Middle frontal gyrus (tissue), 1 donor: ENCODE data around the gene DIAPH2.
"Not testable (repeated sequence)": the region's sequence is repeated elsewhere in the genome, so short reads cannot be mapped to it uniquely, and the experiment has no call there.

Experiments used
- DNase-seq: peaks from one replicate; pipeline ENCODE4 v3.0.0-alpha.2; 2015; ENCODE audit warnings: low spot score; ENCODE audit errors: extremely low spot score

Gene DIAPH2

DNA sequence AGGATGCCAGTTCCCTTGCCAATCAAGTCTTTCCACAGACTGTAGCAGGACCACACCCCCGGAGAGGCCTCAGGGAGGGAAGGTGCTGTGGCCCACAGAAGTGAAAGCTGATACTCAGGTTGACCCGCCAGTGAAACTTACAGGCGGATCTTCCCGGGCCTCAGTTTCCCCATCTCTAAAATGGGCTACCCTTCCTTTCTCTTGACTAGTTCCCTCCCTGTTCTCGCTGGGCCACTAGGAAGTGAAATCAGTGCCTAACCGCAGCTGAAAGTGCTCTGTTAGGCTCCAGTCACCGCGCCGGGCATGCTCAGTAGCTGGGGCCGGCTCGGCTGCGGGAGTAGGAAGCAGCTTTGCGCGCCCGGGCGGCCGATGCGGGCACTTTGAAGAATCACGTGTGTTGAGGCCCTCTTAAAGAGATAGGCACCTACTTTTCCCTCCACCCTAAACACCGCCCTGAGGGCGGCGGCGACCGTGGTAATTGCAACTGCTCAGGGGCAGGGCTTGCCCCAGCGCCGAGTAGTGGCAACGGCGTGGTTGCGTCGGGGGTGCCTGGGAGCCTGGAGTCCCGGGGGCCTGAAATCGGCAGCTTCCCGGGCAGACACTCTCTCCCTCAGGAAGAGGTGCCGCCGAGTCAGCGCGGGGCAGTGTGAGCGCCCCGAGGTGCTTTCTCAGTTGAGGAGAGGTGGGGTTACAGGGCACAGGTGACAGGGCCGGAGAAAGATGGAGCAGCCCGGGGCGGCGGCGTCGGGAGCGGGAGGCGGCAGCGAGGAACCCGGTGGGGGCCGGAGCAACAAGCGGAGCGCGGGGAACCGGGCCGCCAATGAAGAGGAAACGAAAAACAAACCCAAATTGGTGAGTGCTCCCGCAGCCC is at the start of gene DIAPH2:
Gene DIAPH2, plus strand, starts transcription at position 504 of the 871 bp plus-strand sequence.
- peak; percentile 28 for DNase-seq

GRCh38 chrX:96650023-96650422 is 34.6 kb upstream of the DIAPH2 start:
- DNase-seq: no peak

DNA sequence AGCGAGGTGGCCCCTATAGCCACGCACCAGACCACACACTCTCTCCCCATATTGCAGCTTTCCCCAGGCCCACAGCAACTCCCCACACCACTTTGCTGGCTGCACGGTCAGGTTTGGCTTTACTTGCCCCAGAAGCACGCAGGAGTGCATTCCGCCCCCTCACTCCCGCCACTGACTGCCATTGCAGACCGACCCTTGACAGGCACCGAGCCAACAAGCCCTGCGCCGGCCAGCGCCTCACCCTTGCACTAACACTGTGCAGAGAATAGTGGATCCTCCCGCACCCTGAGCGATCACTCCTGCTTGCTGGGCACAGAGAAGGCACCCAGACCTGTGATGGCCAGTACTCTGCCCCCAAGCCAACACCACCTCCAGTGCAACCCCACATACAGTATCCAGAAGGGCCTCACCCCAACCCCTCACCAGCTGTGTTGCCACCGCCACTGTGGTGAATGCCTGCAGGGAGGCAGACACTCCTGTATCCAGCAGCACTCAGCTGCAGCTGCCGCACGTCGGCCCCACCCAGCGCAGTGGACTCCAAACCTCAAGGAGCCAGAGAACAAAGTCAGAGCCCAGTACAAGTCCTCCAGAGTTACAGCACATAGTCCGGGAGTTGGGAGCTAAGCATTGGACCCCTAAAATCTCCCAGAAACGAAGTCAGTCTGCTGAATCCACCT is 28.6 kb upstream of the DIAPH2 start:
- no peak for DNase-seq

DNA sequence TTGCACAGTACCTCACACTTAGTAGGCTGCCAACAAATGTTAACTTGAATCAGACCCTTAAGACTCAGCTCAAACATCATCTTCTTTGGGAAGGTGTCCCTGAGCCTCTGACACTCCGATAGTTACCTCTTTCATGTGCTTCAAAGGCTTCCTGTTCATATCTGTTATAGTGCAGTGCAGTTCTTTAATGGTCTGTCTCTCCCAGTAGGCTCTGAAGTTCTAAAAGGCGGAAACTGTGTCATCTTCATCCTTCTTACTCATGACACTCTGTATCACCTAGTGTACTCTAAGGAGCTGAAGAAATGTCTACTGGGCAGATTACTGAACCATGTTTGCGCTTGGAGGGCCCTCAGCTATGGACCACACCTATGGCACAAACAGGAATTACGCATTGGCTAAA is 2.1 kb upstream of the DIAPH2 start:
- DNase-seq: no peak

- no peak for DNase-seq
Measured at GRCh38 chrX:96683997-96684338, 674 bp upstream of the DIAPH2 start.

- no peak for DNase-seq
Measured at GRCh38 chrX:96685210-96686099, 813 bp downstream of the DIAPH2 start.

GRCh38 chrX:96687776-96688175 is 3.1 kb downstream of the DIAPH2 start:
- no peak for DNase-seq

GRCh38 chrX:96688789-96689188 is 4.1 kb downstream of the DIAPH2 start:
- no peak for DNase-seq

DNA sequence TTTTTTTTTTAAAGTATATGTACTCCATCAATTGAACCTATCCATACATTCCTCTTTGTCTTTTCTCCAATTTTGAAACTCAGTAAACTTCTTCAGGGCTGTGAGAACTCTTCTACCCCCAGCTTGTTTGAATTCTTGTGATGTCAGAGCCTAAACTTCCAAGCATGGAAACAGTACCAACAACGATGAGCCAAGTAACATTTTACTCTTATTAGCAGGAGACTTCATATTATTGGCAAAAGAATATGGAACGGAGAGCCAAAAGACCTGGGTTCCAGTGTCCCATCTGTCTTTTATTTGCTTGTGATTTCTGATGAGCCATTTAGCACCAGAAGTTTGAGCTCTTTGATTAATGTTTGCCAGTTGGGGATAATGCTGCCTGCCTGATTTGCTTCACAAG is 5.3 kb downstream of the DIAPH2 start:
- no peak for DNase-seq

GRCh38 chrX:96692454-96692853 is 7.8 kb downstream of the DIAPH2 start:
- no peak for DNase-seq

DNA sequence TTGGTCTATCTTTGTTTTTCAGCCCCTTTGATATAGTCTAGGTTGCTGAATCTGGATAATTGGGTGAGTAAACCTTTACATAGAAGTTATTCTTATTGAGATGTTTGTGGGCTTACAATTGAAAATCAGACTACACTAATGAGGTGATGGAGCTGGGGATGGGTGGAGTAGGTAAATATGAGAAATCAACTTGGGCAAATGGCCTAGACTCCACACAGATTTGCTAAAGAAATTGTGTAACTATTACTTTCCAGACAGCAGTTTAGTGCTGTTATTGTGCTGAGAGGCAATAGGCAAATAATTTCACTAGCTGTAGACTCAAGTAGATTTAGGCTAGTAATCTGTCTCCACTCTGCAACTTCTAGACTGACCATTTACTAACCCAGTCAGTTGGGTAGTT is 8.2 kb downstream of the DIAPH2 start:
- DNase-seq: no peak

GRCh38 chrX:96693407-96693806 is 8.8 kb downstream of the DIAPH2 start:
- DNase-seq: no peak

GRCh38 chrX:96696462-96696861 is 11.8 kb downstream of the DIAPH2 start:
- no peak for DNase-seq

DNA sequence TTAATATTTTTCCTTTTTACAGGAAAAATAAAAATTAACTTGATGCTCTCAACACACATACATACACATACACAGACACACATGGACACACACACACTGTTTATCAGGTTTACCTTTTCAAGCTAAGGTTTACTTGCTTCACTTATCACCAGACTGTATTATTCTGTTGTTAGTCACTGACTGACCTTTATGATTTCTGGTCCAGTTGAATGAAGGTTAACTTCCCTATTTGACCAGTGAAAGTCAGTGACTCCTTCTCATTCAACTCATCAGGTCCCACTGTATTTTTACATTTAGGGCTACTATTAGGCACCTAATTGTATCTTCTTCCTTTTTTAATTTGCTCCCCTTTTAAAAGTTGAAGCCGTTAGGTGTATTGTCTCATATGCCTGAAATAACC is 16.0 kb downstream of the DIAPH2 start:
- no peak for DNase-seq

DNA sequence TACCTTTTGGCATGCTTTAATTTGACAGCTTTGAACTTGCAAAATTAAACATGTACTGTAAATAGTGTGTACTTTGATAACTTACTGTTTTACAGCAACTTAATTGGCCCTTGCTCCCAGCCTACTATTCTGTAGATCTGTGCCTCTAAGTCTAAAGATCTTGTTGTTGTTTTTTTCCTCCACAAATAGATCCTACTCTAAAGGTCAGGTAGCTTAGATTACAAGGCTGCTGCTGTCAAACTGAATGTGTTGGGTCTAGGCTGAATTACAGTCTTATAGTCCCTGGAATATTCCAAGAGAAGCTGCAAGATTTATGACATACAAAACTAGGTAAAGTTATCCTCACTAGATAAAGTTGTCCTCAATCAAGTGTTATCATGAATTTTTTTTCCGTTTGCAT is 18.7 kb downstream of the DIAPH2 start:
- DNase-seq: no peak

GRCh38 chrX:96703816-96704215 is 19.2 kb downstream of the DIAPH2 start:
- DNase-seq: no peak

- no peak for DNase-seq
Measured at GRCh38 chrX:96704629-96705028, 20.0 kb downstream of the DIAPH2 start.

DNA sequence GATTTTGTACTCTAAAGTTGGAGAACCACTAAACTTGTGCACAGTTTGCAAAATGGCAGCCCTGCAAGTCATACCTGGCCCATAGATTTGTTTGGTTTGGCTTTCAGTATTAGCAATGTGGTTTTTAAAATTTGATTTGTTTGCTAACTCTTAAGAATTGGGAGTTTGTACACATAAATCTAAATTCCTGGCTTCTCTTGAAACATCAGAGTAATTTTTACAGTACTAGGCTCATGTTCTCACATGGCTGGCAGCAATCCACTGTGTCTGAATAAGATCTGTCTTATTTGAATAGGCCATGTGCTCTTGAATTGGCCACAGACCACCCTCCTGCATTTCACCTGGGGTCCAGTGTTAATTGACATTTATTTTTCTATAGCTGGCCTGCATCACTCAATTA is 21.3 kb downstream of the DIAPH2 start:
- no peak for DNase-seq

DNA sequence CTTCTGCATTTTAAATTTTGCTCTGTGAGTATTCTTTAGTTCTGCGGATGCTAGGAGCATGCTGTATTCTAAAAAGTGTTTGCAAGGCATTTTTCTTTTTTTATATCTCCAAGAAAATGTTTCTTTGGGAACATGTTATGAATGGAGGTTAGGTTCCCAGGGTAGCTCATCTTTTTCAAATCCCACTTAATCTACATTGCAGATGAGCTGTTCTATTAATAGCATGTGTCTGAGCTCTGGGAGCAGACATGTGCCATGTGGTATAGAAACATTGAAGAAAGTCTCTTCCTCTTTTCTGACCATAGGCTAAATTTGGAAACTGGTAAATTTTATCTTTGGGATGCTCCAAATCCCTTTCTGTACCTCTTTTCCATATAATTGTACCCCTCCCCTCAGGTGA is 23.2 kb downstream of the DIAPH2 start:
- no peak for DNase-seq

DNA sequence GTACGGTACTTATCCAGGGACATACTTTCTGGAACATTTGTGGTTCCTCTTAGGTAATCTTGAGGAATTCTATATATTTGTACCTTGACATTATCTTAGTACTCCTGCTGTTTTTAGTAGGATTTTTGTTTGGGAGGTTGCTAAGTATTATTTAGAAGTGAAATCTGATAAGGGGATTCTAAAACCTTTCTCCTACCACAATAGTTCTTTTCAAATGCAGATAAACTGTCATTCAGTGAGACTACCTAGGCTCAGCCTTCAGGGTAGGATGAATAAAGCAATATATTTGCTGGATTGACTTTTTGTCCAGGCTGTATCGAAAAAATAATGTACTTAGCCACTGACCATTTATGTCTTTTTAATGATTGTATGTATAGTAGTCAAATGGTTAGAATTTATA is 25.4 kb downstream of the DIAPH2 start:
- no peak for DNase-seq

DNA sequence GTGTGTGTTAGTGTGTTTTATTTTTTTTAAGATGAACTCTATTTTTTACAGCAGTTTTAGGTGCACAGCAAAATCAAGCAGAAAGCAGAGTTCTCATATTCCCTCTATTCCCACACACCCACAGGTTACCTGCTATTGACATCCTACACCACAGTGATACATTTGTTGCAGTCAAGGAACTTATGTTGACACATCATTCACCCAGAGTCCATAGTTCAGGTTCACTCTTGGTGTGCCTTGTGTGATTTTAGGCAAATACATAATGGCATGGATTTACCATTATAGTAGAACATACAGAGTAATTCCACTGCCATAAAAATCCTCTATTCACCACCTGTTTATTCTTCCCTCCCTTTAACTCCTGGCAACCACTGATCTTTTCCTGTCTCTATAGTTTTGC is 28.7 kb downstream of the DIAPH2 start:
- DNase-seq: no peak

- not testable (repeated sequence) for DNase-seq
Measured at GRCh38 chrX:96714393-96714792, 29.8 kb downstream of the DIAPH2 start.
